OCI-LY3 (cell line): ENCODE results near the gene PRR23B.

Source experiments
- H2AFZ ChIP-seq: fragments of 200-600, 300-600 bp; shearing (Covaris generic); 2 replicates; pipeline ENCODE4 v1.6.0; 2014; ENCODE audit warnings: antibody characterized with exemption, low read depth, low read length
- H3K27ac ChIP-seq: fragments of 200-600, 300-600 bp; sonication (generic); 2 replicates; pipeline ENCODE4 v1.5.1; 2014; ENCODE audit warnings: mild to moderate bottlenecking, low read length, moderate library complexity, mixed read lengths
- H3K27me3 ChIP-seq: fragments of 200-600, 300-600 bp; sonication (generic); 2 replicates; pipeline ENCODE4 v1.6.1; 2014; ENCODE audit warnings: low read depth, low read length, mixed read lengths
- H3K36me3 ChIP-seq: fragments of 200-600, 300-600 bp; sonication (generic); replicated peaks from 2 replicates; pipeline ENCODE3; 2014; ENCODE audit warnings: low read depth, low read length, mixed read lengths
- H3K4me1 ChIP-seq: fragments of 300-600, 200-600 bp; sonication (generic); 2 replicates; pipeline ENCODE4 v1.6.1; 2014; ENCODE audit warnings: low read length, mixed read lengths
- H3K4me2 ChIP-seq: fragments of 200-600, 300-600 bp; sonication (generic); 2 replicates; pipeline ENCODE4 v1.6.1; 2014; ENCODE audit warnings: low read length, mixed read lengths
- H3K4me3 ChIP-seq: fragments of 300-600, 200-600 bp; sonication (generic); 2 replicates; pipeline ENCODE4 v1.5.1; 2014; ENCODE audit warnings: antibody characterized with exemption, mild to moderate bottlenecking, low read length, moderate library complexity
- H3K79me2 ChIP-seq: fragments of 300-600, 200-600 bp; shearing (Covaris generic); 2 replicates; pipeline ENCODE4 v1.6.1; 2014; ENCODE audit warnings: mild to moderate bottlenecking, low read length, mixed read lengths
- H3K9ac ChIP-seq: fragments of 300-600, 200-600 bp; shearing (Covaris generic); 2 replicates; pipeline ENCODE4 v1.6.0; 2014; ENCODE audit warnings: mild to moderate bottlenecking, low read length, moderate library complexity
- H3K9me3 ChIP-seq: fragments of 200-600, 300-600 bp; shearing (Covaris generic); 2 replicates; pipeline ENCODE4 v1.6.1; 2014; ENCODE audit warnings: low read length, mixed read lengths; ENCODE audit not compliant: insufficient read depth
- H4K20me1 ChIP-seq: fragments of 200-600, 300-600 bp; sonication (generic); 2 replicates; pipeline ENCODE4 v1.6.1; 2016; ENCODE audit warnings: low read length, mixed read lengths; ENCODE audit not compliant: insufficient read depth
- CTCF ChIP-seq: fragments of 200-600, 300-600 bp; sonication (generic); IDR thresholded peaks from 2 replicates; pipeline ENCODE4 v1.5.1; 2014; ENCODE audit warnings: antibody characterized with exemption, low read length, low read depth
- EZH2phosphoT487 ChIP-seq: fragments of 200-600 bp; shearing (Covaris generic); IDR thresholded peaks from 2 replicates; pipeline ENCODE4 v1.6.1; 2018; ENCODE audit warnings: antibody characterized with exemption, mixed run types, low read depth

The PRR23B gene

GRCh38 chr3:138984816-138985215, 35.9 kb downstream of the PRR23B start:
- no peak overlapping the region for H3K4me2 ChIP-seq
- no peaks in the 10 kb centered on the region for H4K20me1 ChIP-seq
- no peaks in the 10 kb centered on the region for H3K79me2 ChIP-seq
- H3K9ac ChIP-seq, result no peak overlapping the region
- no peak overlapping the region for H2AFZ ChIP-seq
- no peak for TF ChIP-seq CTCF
- no peak for TF ChIP-seq EZH2phosphoT487
- no peak overlapping the region for H3K27ac ChIP-seq
- H3K36me3 ChIP-seq, result no peaks in the 10 kb centered on the region
- H3K9me3 ChIP-seq, result no peaks in the 10 kb centered on the region
- H3K27me3 ChIP-seq, result peaks cover 3% of the 10 kb centered on the region; the same call in 1 of the 2 replicates
- no peaks in the 10 kb centered on the region for H3K4me1 ChIP-seq
- no peak overlapping the region for H3K4me3 ChIP-seq

- no peaks in the 10 kb centered on the region for H3K36me3 ChIP-seq
- TF ChIP-seq CTCF, result no peak
- TF ChIP-seq EZH2phosphoT487, result no peak
Observed at GRCh38 chr3:138976047-138976446, 44.7 kb downstream of the PRR23B start.

GRCh38 chr3:138975351-138975750, 45.4 kb downstream of the PRR23B start:
- no peak overlapping the region for H3K27ac ChIP-seq
- no peaks in the 10 kb centered on the region for H3K36me3 ChIP-seq
- no peak overlapping the region for H3K4me3 ChIP-seq
- H3K4me2 ChIP-seq, result no peak overlapping the region
- H3K4me1 ChIP-seq, result no peaks in the 10 kb centered on the region
- H3K79me2 ChIP-seq, result no peaks in the 10 kb centered on the region
- H2AFZ ChIP-seq, result no peak overlapping the region
- no peaks in the 10 kb centered on the region for H3K9me3 ChIP-seq
- no peaks in the 10 kb centered on the region for H4K20me1 ChIP-seq
- TF ChIP-seq CTCF (no peak), EZH2phosphoT487 (no peak)
- H3K27me3 ChIP-seq, result no peaks in the 10 kb centered on the region
- no peak overlapping the region for H3K9ac ChIP-seq

More at GRCh38 chr3:138976047-138976446, 44.7 kb downstream of the PRR23B start:
- peaks cover under 1% of the 10 kb centered on the region; the same call in 1 of the 2 replicates for H3K27me3 ChIP-seq
- no peak overlapping the region for H3K4me3 ChIP-seq
- H4K20me1 ChIP-seq, result no peaks in the 10 kb centered on the region
- no peaks in the 10 kb centered on the region for H3K9me3 ChIP-seq
- no peak overlapping the region for H2AFZ ChIP-seq
- H3K4me1 ChIP-seq, result no peaks in the 10 kb centered on the region
- no peak overlapping the region for H3K9ac ChIP-seq
- no peak overlapping the region for H3K4me2 ChIP-seq
- H3K27ac ChIP-seq, result no peak overlapping the region
- no peaks in the 10 kb centered on the region for H3K79me2 ChIP-seq

GRCh38 chr3:138974462-138974861, 46.3 kb downstream of the PRR23B start:
- Histone ChIP-seq H3K36me3 (no peaks in the 10 kb centered on the region), H3K4me2 (no peak overlapping the region)

More at GRCh38 chr3:138974462-138974861, 46.3 kb downstream of the PRR23B start:
- Histone ChIP-seq H3K27me3 (no peaks in the 10 kb centered on the region), H2AFZ (no peak overlapping the region), H3K9ac (no peak overlapping the region), H3K27ac (no peak overlapping the region), H3K4me3 (no peak overlapping the region), H3K4me1 (no peaks in the 10 kb centered on the region), H3K79me2 (no peaks in the 10 kb centered on the region), H3K9me3 (no peaks in the 10 kb centered on the region), H4K20me1 (no peaks in the 10 kb centered on the region)
- no peak for TF ChIP-seq CTCF
- TF ChIP-seq EZH2phosphoT487, result no peak
